Glutamatergic neuron (in vitro differentiated cells): ENCODE measurements around the gene PLCL2. TPM values are rescaled to one million over a fixed set of nuclear protein-coding genes. Genes with fewer than 3 reads are reported as not detected.

Source experiments
- DNase-seq: peaks from one replicate; pipeline ENCODE4 v3.0.0; 2022
- H3K27ac Mint-ChIP-seq: one replicate; pipeline ENCODE4 v1.8.0; 2020; ENCODE audit warnings: mild to moderate bottlenecking, mixed read lengths, inconsistent platforms; ENCODE audit not compliant: unreplicated experiment
- H3K27me3 Mint-ChIP-seq: one replicate; pipeline ENCODE4 v1.8.0; 2020; ENCODE audit warnings: mild to moderate bottlenecking, moderate library complexity, mixed read lengths, inconsistent platforms; ENCODE audit not compliant: unreplicated experiment
- H3K36me3 Mint-ChIP-seq: one replicate; pipeline ENCODE4 v1.8.0; 2020; ENCODE audit warnings: mild to moderate bottlenecking, mixed read lengths, inconsistent platforms; ENCODE audit not compliant: unreplicated experiment
- H3K4me1 Mint-ChIP-seq: one replicate; pipeline ENCODE4 v1.8.0; 2020; ENCODE audit warnings: mild to moderate bottlenecking, low read depth, mixed read lengths, inconsistent platforms; ENCODE audit not compliant: unreplicated experiment
- H3K4me3 Mint-ChIP-seq: one replicate; pipeline ENCODE4 v1.8.0; 2020; ENCODE audit warnings: mild to moderate bottlenecking, mixed read lengths, inconsistent platforms; ENCODE audit not compliant: unreplicated experiment
- H3K9me3 Mint-ChIP-seq: one replicate; pipeline ENCODE4 v1.8.0; 2020; ENCODE audit warnings: mild to moderate bottlenecking, moderate library complexity, mixed read lengths, inconsistent platforms; ENCODE audit not compliant: unreplicated experiment
- total RNA-seq: library from RNA; stranded (reverse); fragmentation: NEBNext Ultra II Directional; extraction: Animal tissue kit (Norgen Biotek cat#: 25700); gene quantifications from one replicate; pipeline ENCODE4 v1.2.1, GENCODE V29; 2021; ENCODE audit not compliant: unreplicated experiment
- TF ChIP-seq, protein P1 (sequence below): fragments of 200-600 bp; sonication (generic); IDR thresholded peaks from one replicate; pipeline ENCODE4 v1.5.0; 2021; ENCODE audit not compliant: partially characterized antibody, unreplicated experiment

PLCL2 gene
- total RNA-seq, 1 donor from 2014 or later: 71.1 TPM

DNA sequence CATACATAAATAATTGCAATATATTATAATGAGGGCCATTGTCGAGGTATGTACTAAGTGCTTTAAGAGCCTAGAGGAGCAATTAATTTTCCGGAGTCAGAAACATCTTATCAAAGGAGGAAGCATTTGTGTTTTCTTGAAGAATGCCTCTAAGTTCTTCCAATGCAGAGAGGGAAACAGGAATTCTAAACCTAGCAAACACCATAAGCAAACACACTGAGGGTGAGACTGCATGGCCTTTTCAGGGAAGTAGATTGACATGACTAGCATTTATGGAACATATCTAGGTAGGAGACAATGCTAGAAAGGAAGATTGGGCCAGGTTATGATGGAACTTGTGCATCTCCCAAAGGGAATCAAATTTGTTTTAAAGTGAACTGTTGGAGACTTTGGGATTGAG is 7.2 kb upstream of the PLCL2 start:
- TF ChIP-seq, protein P1, sequence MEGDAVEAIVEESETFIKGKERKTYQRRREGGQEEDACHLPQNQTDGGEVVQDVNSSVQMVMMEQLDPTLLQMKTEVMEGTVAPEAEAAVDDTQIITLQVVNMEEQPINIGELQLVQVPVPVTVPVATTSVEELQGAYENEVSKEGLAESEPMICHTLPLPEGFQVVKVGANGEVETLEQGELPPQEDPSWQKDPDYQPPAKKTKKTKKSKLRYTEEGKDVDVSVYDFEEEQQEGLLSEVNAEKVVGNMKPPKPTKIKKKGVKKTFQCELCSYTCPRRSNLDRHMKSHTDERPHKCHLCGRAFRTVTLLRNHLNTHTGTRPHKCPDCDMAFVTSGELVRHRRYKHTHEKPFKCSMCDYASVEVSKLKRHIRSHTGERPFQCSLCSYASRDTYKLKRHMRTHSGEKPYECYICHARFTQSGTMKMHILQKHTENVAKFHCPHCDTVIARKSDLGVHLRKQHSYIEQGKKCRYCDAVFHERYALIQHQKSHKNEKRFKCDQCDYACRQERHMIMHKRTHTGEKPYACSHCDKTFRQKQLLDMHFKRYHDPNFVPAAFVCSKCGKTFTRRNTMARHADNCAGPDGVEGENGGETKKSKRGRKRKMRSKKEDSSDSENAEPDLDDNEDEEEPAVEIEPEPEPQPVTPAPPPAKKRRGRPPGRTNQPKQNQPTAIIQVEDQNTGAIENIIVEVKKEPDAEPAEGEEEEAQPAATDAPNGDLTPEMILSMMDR: no peak
- H3K27ac Mint-ChIP-seq: no peak overlapping the region
- H3K36me3 Mint-ChIP-seq: no peaks in the 10 kb centered on the region
- H3K4me1 Mint-ChIP-seq: peaks cover 8% of the 10 kb centered on the region
- H3K9me3 Mint-ChIP-seq: peaks cover 1% of the 10 kb centered on the region
- peaks cover 2% of the 10 kb centered on the region for H3K27me3 Mint-ChIP-seq
- H3K4me3 Mint-ChIP-seq: no peak overlapping the region
- DNase-seq: no peak

DNA sequence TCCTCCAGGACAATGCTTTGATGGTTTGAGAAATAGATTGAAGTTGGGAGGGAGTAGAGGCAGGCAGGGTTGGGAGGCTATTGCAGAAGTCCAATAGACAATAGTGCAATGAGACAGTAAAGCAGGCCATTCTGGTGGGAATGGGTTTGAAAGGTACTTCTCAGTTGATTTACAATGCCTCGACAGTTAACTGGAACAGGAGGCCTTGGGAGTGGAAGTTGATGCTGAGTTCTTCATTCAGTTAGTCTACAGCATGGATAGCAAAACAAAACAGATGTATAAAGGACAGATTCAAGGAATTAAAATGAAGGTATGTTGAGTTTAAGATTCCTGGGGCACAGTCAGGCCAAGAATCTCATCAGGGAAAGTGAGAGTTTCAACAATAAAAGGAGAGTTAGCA is 6.8 kb upstream of the PLCL2 start:
- Mint-ChIP-seq H3K36me3 (no peaks in the 10 kb centered on the region), H3K4me1 (peaks cover 12% of the 10 kb centered on the region), H3K27ac (no peak overlapping the region), H3K9me3 (peaks cover 1% of the 10 kb centered on the region), H3K4me3 (no peak overlapping the region), H3K27me3 (peaks cover 5% of the 10 kb centered on the region)
- TF ChIP-seq, protein P1: no peak
- no peak for DNase-seq

- Mint-ChIP-seq H3K27ac (no peak overlapping the region), H3K27me3 (peaks cover 5% of the 10 kb centered on the region), H3K4me3 (no peak overlapping the region), H3K36me3 (no peaks in the 10 kb centered on the region), H3K4me1 (peaks cover 19% of the 10 kb centered on the region), H3K9me3 (peaks cover 6% of the 10 kb centered on the region)
- TF ChIP-seq, protein P1: no peak
- DNase-seq: no peak
These were observed 2.7 kb upstream of the PLCL2 start for GRCh38 chr3:16881896-16882630.

GRCh38 chr3:16883057-16883722 is 1.6 kb upstream of the PLCL2 start:
- H3K9me3 Mint-ChIP-seq: peaks cover 8% of the 10 kb centered on the region

More at GRCh38 chr3:16883057-16883722, 1.6 kb upstream of the PLCL2 start:
- TF ChIP-seq, protein P1: no peak
- no peaks in the 10 kb centered on the region for H3K36me3 Mint-ChIP-seq
- no peak for DNase-seq
- peaks cover 5% of the 10 kb centered on the region for H3K27me3 Mint-ChIP-seq
- peak overlapping the region; percentile 38 for H3K27ac Mint-ChIP-seq
- peak overlapping the region; percentile 78 for H3K4me3 Mint-ChIP-seq
- H3K4me1 Mint-ChIP-seq: peaks cover 26% of the 10 kb centered on the region
